Brain microvascular endothelial cell (primary cell): Measurements from ENCODE around the gene SYT14.

Source experiments
- DNase-seq: peaks from one replicate; pipeline ENCODE4 v3.0.0-alpha.2; 2020
- H3K27ac ChIP-seq: fragments of 250-450 bp; sonication (Bioruptor Pico); 2 replicates; pipeline ENCODE4 v1.5.1; 2020; ENCODE audit warnings: mild to moderate bottlenecking, moderate library complexity
- H3K27me3 ChIP-seq: fragments of 250-450 bp; sonication (Bioruptor Pico); replicated peaks from 2 replicates; pipeline ENCODE4 v1.5.1; 2020; ENCODE audit warnings: mild to moderate bottlenecking
- H3K36me3 ChIP-seq: fragments of 250-450 bp; sonication (Bioruptor Pico); replicated peaks from 2 replicates; pipeline ENCODE4 v1.5.1; 2020; ENCODE audit warnings: mild to moderate bottlenecking
- H3K4me3 ChIP-seq: 2 replicates; pipeline ENCODE4 v1.5.1; 2011; ENCODE audit warnings: low read depth, mild to moderate bottlenecking, control low read depth, low read length, moderate library complexity
- CTCF ChIP-seq: IDR thresholded peaks from 2 replicates; pipeline ENCODE4 v1.5.1; 2011; ENCODE audit warnings: low read depth, mild to moderate bottlenecking, moderate library complexity, low read length, control low read depth, inconsistent platforms; ENCODE audit errors: missing control alignments
- in situ Hi-C: cut with HindIII; loops from 2 replicates; pipeline ENCODE4 v1.10.0; 2017; ENCODE audit warnings: low sequenced_read_pairs, low pct_ligation_motif_present

SYT14 gene

DNA sequence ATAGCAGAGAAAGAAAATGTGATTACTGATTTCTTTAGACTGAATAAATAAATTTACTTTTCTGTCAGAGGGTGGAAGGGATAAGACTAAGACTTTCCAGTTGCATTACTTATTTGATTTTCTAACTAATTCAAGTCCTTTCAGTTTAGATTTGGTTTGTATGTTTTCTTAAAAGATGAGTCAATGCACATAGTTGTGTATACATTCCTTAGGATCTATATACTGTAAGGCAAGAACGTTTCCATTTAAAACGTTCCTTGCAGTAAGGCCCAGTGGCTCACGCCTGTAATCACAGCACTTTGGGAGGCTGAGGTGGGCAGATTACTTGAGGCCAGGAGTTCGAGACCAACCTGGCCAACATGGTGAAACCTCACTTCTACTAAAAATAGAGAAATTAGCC is 280.0 kb downstream of the SYT14 start:
- Histone ChIP-seq H3K36me3 (no peaks in the 10 kb centered on the region), H3K27ac (no peak overlapping the region), H3K4me3 (no peak overlapping the region), H3K27me3 (no peaks in the 10 kb centered on the region)
- in situ Hi-C loops: no loop called here
- TF ChIP-seq CTCF: no peak
- no peak for DNase-seq
